ENCODE measurements around the gene COL23A1.

DNA sequence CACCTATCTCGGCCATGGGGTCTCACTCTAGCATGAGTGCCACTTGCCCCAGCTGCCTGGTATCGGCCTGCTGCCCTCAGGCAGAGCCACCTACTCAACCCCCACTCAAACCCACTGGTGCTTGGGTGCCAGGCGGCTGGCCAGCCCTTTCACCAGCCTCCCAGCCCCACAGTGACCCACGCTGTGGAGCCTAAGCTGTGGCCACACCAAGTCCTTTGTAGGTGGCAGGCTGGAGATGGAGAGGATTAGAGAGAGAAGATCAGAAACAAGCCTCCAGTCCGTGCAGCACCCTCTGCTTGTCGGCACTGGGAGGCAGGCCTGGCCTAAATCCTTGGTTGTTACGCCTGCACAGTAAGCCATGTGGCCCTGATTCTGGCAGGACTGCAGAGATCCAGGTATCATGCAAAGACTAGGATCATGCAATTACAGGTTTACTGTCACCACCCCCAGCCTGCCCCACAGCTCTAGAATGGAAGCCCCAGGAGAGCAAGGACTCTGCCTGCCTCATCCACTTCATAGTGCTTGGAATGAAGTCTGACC is 171.7 kb downstream of the COL23A1 start:
- TF ChIP-seq, protein P1, sequence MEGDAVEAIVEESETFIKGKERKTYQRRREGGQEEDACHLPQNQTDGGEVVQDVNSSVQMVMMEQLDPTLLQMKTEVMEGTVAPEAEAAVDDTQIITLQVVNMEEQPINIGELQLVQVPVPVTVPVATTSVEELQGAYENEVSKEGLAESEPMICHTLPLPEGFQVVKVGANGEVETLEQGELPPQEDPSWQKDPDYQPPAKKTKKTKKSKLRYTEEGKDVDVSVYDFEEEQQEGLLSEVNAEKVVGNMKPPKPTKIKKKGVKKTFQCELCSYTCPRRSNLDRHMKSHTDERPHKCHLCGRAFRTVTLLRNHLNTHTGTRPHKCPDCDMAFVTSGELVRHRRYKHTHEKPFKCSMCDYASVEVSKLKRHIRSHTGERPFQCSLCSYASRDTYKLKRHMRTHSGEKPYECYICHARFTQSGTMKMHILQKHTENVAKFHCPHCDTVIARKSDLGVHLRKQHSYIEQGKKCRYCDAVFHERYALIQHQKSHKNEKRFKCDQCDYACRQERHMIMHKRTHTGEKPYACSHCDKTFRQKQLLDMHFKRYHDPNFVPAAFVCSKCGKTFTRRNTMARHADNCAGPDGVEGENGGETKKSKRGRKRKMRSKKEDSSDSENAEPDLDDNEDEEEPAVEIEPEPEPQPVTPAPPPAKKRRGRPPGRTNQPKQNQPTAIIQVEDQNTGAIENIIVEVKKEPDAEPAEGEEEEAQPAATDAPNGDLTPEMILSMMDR (IDR thresholded peaks at IDR 0.05), result no peak
- TF ChIP-seq ZBTB21 (CRISPR knock-in tag; IDR thresholded peaks at IDR 0.05; ENCODE audit: borderline replicate concordance) (no peak), TCF7 (CRISPR knock-in tag; IDR thresholded peaks at IDR 0.05; ENCODE audit: low read depth) (no peak)
- TF ChIP-seq, protein P2, sequence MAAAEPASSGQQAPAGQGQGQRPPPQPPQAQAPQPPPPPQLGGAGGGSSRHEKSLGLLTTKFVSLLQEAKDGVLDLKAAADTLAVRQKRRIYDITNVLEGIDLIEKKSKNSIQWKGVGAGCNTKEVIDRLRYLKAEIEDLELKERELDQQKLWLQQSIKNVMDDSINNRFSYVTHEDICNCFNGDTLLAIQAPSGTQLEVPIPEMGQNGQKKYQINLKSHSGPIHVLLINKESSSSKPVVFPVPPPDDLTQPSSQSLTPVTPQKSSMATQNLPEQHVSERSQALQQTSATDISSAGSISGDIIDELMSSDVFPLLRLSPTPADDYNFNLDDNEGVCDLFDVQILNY (CRISPR knock-in tag; IDR thresholded peaks at IDR 0.05), result no peak
- TF ChIP-seq, protein P3, sequence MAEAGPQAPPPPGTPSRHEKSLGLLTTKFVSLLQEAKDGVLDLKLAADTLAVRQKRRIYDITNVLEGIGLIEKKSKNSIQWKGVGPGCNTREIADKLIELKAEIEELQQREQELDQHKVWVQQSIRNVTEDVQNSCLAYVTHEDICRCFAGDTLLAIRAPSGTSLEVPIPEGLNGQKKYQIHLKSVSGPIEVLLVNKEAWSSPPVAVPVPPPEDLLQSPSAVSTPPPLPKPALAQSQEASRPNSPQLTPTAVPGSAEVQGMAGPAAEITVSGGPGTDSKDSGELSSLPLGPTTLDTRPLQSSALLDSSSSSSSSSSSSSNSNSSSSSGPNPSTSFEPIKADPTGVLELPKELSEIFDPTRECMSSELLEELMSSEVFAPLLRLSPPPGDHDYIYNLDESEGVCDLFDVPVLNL (CRISPR knock-in tag; IDR thresholded peaks at IDR 0.05; ENCODE audit: borderline replicate concordance, low read depth), result no peak
- TF ChIP-seq, protein P4, sequence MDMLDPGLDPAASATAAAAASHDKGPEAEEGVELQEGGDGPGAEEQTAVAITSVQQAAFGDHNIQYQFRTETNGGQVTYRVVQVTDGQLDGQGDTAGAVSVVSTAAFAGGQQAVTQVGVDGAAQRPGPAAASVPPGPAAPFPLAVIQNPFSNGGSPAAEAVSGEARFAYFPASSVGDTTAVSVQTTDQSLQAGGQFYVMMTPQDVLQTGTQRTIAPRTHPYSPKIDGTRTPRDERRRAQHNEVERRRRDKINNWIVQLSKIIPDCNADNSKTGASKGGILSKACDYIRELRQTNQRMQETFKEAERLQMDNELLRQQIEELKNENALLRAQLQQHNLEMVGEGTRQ (CRISPR knock-in tag; IDR thresholded peaks at IDR 0.05), result no peak
- TF ChIP-seq, protein P5, sequence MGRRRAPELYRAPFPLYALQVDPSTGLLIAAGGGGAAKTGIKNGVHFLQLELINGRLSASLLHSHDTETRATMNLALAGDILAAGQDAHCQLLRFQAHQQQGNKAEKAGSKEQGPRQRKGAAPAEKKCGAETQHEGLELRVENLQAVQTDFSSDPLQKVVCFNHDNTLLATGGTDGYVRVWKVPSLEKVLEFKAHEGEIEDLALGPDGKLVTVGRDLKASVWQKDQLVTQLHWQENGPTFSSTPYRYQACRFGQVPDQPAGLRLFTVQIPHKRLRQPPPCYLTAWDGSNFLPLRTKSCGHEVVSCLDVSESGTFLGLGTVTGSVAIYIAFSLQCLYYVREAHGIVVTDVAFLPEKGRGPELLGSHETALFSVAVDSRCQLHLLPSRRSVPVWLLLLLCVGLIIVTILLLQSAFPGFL (CRISPR knock-in tag; IDR thresholded peaks at IDR 0.05; ENCODE audit: borderline replicate concordance), result no peak
